ENCODE measurements around the gene TRAF1.

The TRAF1 gene

DNA sequence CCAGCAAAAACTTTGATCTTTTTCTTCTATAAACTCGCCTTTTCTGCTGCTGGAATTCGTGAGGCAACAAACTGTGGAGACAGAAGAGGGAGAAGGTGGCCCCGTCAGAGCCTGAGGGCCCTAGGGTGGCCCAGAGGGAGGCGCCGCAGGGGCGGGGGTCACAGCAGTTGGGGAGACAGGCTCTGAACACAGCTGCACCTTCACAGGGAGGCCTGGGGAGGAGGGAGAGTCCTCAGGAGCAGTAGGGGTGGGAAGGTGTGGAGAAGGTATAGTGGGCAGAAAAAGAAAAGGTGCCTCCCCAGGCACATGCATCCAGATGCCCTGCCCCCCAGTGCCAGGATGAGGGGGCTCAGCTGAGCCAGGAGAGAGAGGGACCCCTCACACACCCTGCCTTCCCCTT lies 64.7 kb downstream of the TRAF1 start:
- no peak for DNase-seq (ENCODE audit: low read depth)
- TF ChIP-seq MAX (IDR thresholded peaks at IDR 0.05; ENCODE audit: low read depth, low read length) (no peak), POLR2A (IDR thresholded peaks at IDR 0.05; ENCODE audit: extremely low read depth, insufficient read length) (no peak), CTCF (IDR thresholded peaks at IDR 0.05; ENCODE audit: low read depth, low read length) (no peak), MYC (IDR thresholded peaks at IDR 0.05; ENCODE audit: low read depth, low read length) (no peak)
- H3K4me3 ChIP-seq (ENCODE audit: low read depth, low read length) = no peak overlapping the region

DNA sequence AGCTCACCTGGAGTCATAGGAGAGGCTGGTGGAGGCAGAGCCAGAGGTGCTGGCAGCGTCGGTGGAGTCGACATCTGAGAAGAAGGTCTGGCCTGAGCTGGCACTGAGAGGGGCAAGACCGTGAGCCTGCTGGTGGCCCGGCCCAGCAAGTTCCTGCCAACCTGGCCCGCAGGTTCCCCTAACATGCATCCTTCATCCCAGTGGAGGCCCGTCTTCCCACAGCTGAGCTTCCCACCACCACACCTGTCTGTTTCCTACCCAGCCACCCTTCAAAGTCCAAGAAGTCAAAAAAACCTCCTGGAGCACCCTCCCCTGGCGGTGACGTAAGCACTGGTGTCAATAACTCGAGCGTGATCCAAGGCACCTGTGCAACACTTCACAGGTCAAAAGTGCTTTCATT lies 66.5 kb downstream of the TRAF1 start:
- DNase-seq (ENCODE audit: low read depth) = no peak
- H3K4me3 ChIP-seq (ENCODE audit: low read depth, low read length) = no peak overlapping the region
- TF ChIP-seq MYC (IDR thresholded peaks at IDR 0.05; ENCODE audit: low read depth, low read length) (no peak), MAX (IDR thresholded peaks at IDR 0.05; ENCODE audit: low read depth, low read length) (no peak), CTCF (IDR thresholded peaks at IDR 0.05; ENCODE audit: low read depth, low read length) (no peak), POLR2A (IDR thresholded peaks at IDR 0.05; ENCODE audit: extremely low read depth, insufficient read length) (no peak)

DNA sequence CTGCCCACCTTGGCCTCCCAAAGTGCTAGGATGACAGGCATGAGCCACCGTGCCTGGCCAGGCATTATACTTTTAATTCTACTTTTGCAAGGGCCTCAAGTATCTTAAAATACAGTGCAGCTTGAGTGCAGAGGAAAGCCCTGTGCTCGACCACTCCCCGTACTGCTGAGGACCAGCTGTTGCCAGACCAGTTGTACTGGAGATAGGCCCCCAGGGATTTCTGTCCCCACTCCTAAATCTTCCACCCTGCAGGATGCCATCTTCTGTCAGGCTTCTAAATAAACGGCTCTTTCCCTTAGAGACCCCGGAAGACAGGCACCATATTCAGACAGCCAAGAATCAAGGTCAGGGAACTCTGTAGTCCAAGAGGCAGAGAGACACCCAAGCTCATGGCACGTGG lies 67.2 kb downstream of the TRAF1 start:
- H3K4me3 ChIP-seq (ENCODE audit: low read depth, low read length) = no peak overlapping the region
- DNase-seq (ENCODE audit: low read depth) = no peak
- no peak for TF ChIP-seq POLR2A (IDR thresholded peaks at IDR 0.05; ENCODE audit: extremely low read depth, insufficient read length)
- no peak for TF ChIP-seq CTCF (IDR thresholded peaks at IDR 0.05; ENCODE audit: low read depth, low read length)
- TF ChIP-seq MAX (IDR thresholded peaks at IDR 0.05; ENCODE audit: low read depth, low read length) = no peak
- no peak for TF ChIP-seq MYC (IDR thresholded peaks at IDR 0.05; ENCODE audit: low read depth, low read length)

GRCh38 chr9:120857902-120858301 lies 68.7 kb downstream of the TRAF1 start:
- H3K4me3 ChIP-seq (ENCODE audit: low read depth, low read length) = no peak overlapping the region
- TF ChIP-seq MAX (IDR thresholded peaks at IDR 0.05; ENCODE audit: low read depth, low read length) (no peak), MYC (IDR thresholded peaks at IDR 0.05; ENCODE audit: low read depth, low read length) (no peak), CTCF (IDR thresholded peaks at IDR 0.05; ENCODE audit: low read depth, low read length) (no peak), POLR2A (IDR thresholded peaks at IDR 0.05; ENCODE audit: extremely low read depth, insufficient read length) (no peak)
- no peak for DNase-seq (ENCODE audit: low read depth)

DNA sequence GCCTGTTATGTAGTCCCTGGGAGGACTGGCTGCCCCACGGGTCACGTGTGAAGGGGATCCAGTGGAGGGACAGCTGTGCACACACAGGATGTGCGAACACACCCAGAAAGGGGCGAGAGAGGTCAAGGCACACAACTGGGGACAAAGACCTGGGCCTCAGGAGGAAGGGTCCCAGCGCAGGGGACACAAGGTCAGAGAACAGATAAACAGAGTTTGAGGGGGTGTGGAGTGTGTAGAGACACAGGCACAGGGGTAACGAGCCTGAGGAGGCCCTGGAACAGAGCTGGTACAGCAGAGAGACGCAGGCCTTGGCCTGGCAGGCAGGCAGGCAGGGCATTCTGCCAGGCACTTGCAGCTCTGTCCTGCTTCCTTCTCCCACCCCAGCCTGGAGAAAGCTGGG lies 69.1 kb downstream of the TRAF1 start:
- no peak for DNase-seq (ENCODE audit: low read depth)

More for the DNA sequence above, 69.1 kb downstream of the TRAF1 start:
- no peak overlapping the region for H3K4me3 ChIP-seq (ENCODE audit: low read depth, low read length)
- TF ChIP-seq MYC (IDR thresholded peaks at IDR 0.05; ENCODE audit: low read depth, low read length) = no peak
- no peak for TF ChIP-seq CTCF (IDR thresholded peaks at IDR 0.05; ENCODE audit: low read depth, low read length)

Measured in NB4 (cell line).